ENCODE data around the gene JMJD8.

Gene JMJD8

GRCh38 chr16:637081-638018, 46.8 kb downstream of the JMJD8 start:
- DNase-seq: peak; percentile 79

GRCh38 chr16:636206-637080, 47.7 kb downstream of the JMJD8 start, which contains the start of gene METTL26:
TSS of gene METTL26 (minus strand) at chr16:636305. CDS start at chr16:636290, 15 bp downstream.
- DNase-seq: peak; percentile 88

- DNase-seq: no peak
Observed at GRCh38 chr16:635573-636205, 48.4 kb downstream of the JMJD8 start.

GRCh38 chr16:634996-635395, 49.1 kb downstream of the JMJD8 start:
- DNase-seq: no peak

- DNase-seq: no peak
Observed at GRCh38 chr16:634051-634670, 50.0 kb downstream of the JMJD8 start.

- no peak for DNase-seq
Observed at GRCh38 chr16:633336-634050, 50.6 kb downstream of the JMJD8 start.

GRCh38 chr16:632486-633335, 51.4 kb downstream of the JMJD8 start:
- no peak for DNase-seq

- no peak for DNase-seq
Observed at GRCh38 chr16:631808-632358, 52.3 kb downstream of the JMJD8 start.
